Right kidney (tissue), 9 donors: ENCODE measurements around the gene MRPL51.

ENCODE experiments used
- DNase-seq: peaks from one replicate; pipeline ENCODE4 v3.0.0-alpha.2; 2016
- long read RNA-seq, 8 donors: transcript quantifications; one replicate each; lab custom pipeline, GENCODE V29; 2026

Gene MRPL51
- long read RNA-seq, donor 1, transcript MRPL51-201 (3 exons, 1,234 nt): major isoform, 169 of 215 reads
- long read RNA-seq, donor 1, transcript MRPL51-202 (3 exons, 601 nt): minor isoform, 13 of 215 reads
- long read RNA-seq, donor 1, transcript MRPL51-205 (3 exons, 814 nt): minor isoform, 6 of 215 reads
- long read RNA-seq, donor 1, partial matches to known transcripts: 17 of 215 reads
- long read RNA-seq, donor 1, other reads (novel, unspliced or antisense): 0 of 215 reads
- long read RNA-seq, donor 2, transcript MRPL51-202 (3 exons, 601 nt): minor isoform, 6 of 163 reads
- long read RNA-seq, donor 2, transcript MRPL51-205 (3 exons, 814 nt): minor isoform, 5 of 163 reads
- long read RNA-seq, donor 2, transcript MRPL51-201 (3 exons, 1,234 nt): major isoform, 91 of 163 reads
- long read RNA-seq, donor 2, partial matches to known transcripts: 55 of 163 reads
- long read RNA-seq, donor 2, other reads (novel, unspliced or antisense): 0 of 163 reads
- long read RNA-seq, donor 3, transcript MRPL51-201 (3 exons, 1,234 nt): major isoform, 50 of 58 reads
- long read RNA-seq, donor 3, partial matches to known transcripts: 0 of 58 reads
- long read RNA-seq, donor 3, other reads (novel, unspliced or antisense): 0 of 58 reads
- long read RNA-seq, donor 4, transcript MRPL51-203 (2 exons, 501 nt): minor isoform, 5 of 140 reads
- long read RNA-seq, donor 4, transcript MRPL51-205 (3 exons, 814 nt): minor isoform, 10 of 140 reads
- long read RNA-seq, donor 4, transcript MRPL51-201 (3 exons, 1,234 nt): major isoform, 80 of 140 reads
- long read RNA-seq, donor 4, partial matches to known transcripts: 42 of 140 reads
- long read RNA-seq, donor 4, other reads (novel, unspliced or antisense): 0 of 140 reads
- long read RNA-seq, donor 5, transcript MRPL51-202 (3 exons, 601 nt): minor isoform, 6 of 5,415 reads
- long read RNA-seq, donor 5, transcript MRPL51-203 (2 exons, 501 nt): minor isoform, 6 of 5,415 reads
- long read RNA-seq, donor 5, transcript MRPL51-201 (3 exons, 1,234 nt): major isoform, 134 of 5,415 reads
- long read RNA-seq, donor 5, transcript MRPL51-205 (3 exons, 814 nt): minor isoform, 6 of 5,415 reads
- long read RNA-seq, donor 5, partial matches to known transcripts: 2,807 of 5,415 reads
- long read RNA-seq, donor 5, other reads (novel, unspliced or antisense): 2,455 of 5,415 reads
- long read RNA-seq, donor 6, transcript MRPL51-201 (3 exons, 1,234 nt): major isoform, 98 of 122 reads
- long read RNA-seq, donor 6, partial matches to known transcripts: 9 of 122 reads
- long read RNA-seq, donor 6, other reads (novel, unspliced or antisense): 5 of 122 reads
- long read RNA-seq, donor 7, transcript MRPL51-203 (2 exons, 501 nt): minor isoform, 6 of 193 reads
- long read RNA-seq, donor 7, transcript MRPL51-201 (3 exons, 1,234 nt): major isoform, 148 of 193 reads
- long read RNA-seq, donor 7, partial matches to known transcripts: 26 of 193 reads
- long read RNA-seq, donor 7, other reads (novel, unspliced or antisense): 5 of 193 reads
- long read RNA-seq, donor 8, transcript MRPL51-201 (3 exons, 1,234 nt): major isoform, 130 of 163 reads
- long read RNA-seq, donor 8, transcript MRPL51-205 (3 exons, 814 nt): minor isoform, 5 of 163 reads
- long read RNA-seq, donor 8, transcript MRPL51-203 (2 exons, 501 nt): minor isoform, 7 of 163 reads
- long read RNA-seq, donor 8, partial matches to known transcripts: 16 of 163 reads
- long read RNA-seq, donor 8, other reads (novel, unspliced or antisense): 0 of 163 reads

DNA sequence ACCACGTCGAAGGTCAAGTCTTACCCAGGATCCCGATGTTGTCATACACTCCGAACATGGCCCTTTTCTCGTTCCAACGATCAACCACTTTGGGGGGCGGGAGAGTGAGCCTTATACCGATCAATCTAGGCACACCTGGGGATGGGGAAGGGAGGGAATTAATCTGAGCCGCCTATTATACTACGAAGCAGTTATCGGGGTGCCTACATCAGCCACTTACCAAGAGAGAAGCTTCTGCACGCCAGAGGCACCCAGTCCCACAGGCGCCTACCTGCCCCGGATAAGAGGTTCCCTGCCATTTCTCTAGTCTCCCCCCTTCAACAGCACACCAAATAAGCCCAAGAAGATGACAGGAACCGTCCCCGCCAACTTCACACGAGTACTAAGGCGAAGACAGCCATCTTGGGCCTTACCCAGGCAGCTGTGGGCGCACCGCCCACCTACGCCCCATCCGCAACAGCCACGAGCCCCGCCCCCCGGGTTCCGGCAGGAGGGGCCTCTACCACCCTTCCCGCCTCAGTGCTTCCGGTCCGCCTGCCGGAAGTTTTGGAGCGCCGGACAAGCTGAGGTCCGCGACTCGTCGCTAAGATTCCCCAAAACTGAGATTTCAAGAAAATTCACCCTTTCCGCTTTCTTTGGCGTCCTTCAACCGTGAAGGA is at the start of gene MRPL51:
Gene MRPL51 (minus strand): TSS at position 425 of the 659 bp plus-strand sequence. CDS start 126 bp downstream, at position 299.
- peak; percentile 83 for DNase-seq

DNA sequence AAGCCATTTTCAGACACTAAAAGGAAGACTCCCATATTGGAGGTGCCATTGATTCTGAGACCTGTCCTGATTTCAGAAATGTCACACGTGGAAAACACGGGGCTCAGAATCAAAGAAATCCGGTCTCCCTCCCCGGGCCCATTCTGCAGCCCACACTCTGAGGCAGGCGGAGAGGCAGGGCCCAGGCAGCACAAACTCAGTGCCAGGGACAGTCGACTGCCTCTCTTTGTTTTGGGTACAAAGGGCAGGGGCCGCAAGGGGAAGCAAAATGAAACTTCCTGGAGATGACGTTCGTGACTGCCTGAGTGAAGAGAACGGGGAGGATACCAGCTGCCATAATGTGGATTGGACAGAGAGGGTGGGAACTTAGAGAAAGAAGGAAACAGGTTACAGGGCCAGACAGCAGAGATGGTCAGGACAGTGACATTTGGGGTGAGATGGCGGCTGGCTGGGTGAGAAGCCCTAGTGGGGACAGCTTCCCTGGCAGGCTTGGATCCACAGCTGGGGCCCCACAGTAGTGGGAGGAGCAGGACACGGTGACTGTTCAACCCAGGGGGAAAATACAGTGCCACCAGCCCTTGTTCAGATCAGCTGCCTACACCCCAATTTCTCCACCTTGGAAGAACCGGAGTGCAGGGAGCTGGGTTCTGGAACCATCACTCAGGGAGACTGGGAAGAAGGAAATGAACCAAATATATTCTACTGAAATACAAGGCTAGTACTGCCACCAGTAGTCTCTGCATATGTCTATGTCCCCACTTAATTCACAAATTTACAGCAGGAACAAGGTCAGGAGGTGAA is 49.3 kb upstream of the MRPL51 start:
- no peak for DNase-seq

DNA sequence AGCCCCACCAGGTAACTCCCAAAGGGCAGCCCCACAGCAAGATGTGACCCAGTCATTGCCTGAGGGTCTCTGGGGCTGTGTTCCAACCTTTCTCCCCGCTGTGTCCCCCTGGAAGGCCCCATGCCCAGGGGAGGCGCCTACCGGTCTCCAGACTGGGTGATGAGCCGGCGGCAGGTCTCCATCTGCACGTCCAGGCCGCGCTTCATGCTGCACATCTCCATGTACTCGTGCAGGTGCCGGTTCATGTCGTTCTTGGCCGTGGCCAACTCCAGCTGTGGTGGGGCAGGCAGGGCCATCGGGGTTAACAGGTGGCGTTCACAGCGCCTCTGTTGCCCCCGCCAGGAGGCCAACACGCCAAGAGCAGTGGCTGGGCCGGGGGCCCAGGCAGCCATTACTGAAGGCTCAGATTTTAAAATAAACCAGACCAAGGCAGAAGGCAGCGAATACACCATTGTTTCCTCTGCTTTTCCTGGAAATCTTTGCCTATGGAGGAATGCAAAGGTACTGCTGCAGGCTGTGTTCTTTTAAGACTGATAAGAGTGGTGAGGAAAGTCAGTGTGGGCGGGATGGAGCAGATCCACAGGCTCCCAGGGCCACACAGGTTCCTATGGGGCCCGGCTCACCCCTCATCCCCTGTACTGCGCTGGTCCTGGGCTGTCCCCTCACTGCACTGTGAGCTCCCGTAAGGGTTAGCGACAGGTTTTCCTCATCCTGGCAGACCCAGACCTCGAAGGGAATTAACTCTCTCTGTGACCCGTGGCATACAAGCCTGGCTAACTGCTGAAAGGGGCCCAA is 48.5 kb upstream of the MRPL51 start:
- no peak for DNase-seq

DNA sequence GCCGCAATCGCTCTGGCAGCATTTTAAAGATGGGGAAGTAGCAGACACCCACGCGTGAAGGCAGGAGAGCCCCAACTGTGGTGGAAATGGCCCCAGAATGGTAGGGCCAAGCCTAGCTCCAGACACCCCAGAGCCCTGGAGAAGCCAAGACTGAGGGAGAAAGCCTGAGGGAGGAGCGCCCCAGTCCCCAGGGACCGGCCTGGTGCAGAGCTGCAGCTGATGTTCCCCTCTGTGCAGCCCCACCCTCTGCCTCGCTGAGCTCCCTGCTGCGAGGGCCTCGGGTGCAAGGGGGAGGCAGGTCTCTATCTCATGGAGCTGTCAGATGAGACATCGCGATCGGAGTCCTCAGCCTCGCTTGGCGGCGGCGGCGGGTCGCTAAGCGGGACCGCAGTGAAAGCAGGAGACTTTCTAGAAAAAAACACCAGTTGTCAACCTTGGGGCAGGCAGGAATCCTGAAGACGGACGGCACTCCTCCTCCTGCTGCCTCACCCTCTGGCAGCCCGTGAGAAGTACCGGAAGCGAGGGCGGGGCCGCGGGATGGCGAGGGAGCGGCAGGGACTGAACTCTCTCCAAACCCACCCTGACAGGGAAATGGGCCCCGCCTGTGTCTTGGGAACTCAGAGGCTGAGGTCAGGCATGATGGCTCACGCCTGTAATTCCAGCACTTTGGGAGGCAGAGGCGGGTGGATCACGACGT is 47.3 kb upstream of the MRPL51 start:
- peak; percentile 72 for DNase-seq

DNA sequence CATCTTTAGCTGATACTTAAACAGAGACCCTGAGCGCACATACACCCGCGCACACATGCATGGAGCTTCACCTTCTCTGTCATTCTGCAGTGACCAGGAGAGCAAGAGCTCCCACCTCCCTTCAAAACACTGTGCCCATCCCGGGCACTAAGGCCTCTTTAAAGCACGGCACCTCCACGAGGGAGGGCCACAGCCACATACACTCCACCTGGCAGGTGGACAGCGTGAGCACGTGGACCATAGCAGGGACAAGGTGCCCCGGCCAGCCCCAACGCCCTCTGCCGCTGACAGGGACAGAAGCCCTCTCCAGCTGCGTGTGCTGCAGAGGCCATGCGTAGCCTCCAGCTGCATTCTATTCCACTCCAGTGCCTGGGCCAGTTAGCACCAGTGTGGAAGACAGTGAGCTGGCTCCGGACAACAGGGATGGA is 46.7 kb upstream of the MRPL51 start:
- no peak for DNase-seq

DNA sequence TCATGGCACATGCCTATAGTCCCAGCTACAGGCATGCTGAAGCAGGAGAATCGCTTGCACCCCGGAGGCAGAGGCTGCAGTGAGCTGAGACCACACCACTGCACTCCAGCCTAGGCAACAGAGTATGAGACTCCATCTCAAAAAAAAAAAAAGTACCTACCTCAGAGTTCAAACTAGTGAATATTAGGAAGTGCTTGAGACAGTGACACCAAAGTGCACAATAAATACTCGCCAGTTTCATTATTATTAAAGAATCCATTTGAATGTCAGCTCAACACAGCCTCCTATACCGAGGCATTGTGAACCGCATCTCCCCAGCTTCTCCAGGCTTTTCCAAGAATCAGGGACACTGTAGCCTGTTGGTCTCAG is 46.2 kb upstream of the MRPL51 start:
- DNase-seq: no peak

DNA sequence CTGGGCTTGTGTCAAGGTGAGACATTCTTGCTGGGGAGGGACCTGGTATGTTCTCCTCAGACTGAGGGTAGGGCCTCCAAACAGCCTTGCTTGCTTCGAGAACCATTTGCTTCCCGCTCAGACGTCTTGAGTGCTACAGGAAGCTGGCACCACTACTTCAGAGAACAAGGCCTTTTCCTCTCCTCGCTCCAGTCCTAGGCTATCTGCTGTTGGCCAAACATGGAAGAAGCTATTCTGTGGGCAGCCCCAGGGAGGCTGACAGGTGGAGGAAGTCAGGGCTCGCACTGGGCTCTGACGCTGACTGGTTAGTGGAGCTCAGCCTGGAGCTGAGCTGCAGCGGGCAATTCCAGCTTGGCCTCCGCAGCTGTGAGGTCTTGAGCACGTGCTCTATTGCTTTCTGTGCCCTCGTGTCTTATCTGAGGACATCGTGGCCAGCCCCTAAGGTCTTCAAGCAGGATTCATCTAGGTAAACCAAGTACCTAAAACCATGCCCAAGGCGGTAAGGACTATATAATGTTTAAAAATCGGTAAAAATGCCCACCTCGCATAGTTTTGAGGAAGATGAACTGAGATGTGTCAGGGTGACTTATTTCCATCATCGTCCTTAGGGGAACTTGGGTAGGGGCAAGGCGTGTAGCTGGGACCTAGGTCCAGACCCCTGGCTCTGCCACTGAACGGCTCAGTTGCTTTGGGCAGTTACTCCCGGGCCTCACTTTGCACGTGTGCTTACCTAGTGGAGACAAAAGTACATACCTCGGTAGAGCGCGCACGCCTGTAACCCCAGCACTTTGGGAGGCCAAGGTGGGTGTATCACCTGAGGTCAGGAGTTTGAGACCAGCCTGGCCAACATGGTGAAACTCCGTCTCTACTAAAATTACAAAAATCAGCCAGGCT is 45.6 kb upstream of the MRPL51 start:
- DNase-seq: no peak

DNA sequence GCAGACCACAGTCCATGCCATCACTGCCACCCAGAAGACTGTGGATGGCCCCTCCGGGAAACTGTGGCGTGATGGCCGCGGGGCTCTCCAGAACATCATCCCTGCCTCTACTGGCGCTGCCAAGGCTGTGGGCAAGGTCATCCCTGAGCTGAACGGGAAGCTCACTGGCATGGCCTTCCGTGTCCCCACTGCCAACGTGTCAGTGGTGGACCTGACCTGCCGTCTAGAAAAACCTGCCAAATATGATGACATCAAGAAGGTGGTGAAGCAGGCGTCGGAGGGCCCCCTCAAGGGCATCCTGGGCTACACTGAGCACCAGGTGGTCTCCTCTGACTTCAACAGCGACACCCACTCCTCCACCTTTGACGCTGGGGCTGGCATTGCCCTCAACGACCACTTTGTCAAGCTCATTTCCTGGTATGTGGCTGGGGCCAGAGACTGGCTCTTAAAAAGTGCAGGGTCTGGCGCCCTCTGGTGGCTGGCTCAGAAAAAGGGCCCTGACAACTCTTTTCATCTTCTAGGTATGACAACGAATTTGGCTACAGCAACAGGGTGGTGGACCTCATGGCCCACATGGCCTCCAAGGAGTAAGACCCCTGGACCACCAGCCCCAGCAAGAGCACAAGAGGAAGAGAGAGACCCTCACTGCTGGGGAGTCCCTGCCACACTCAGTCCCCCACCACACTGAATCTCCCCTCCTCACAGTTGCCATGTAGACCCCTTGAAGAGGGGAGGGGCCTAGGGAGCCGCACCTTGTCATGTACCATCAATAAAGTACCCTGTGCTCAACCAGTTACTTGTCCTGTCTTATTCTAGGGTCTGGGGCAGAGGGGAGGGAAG is 44.7 kb upstream of the MRPL51 start:
- DNase-seq: peak; percentile 60

DNA sequence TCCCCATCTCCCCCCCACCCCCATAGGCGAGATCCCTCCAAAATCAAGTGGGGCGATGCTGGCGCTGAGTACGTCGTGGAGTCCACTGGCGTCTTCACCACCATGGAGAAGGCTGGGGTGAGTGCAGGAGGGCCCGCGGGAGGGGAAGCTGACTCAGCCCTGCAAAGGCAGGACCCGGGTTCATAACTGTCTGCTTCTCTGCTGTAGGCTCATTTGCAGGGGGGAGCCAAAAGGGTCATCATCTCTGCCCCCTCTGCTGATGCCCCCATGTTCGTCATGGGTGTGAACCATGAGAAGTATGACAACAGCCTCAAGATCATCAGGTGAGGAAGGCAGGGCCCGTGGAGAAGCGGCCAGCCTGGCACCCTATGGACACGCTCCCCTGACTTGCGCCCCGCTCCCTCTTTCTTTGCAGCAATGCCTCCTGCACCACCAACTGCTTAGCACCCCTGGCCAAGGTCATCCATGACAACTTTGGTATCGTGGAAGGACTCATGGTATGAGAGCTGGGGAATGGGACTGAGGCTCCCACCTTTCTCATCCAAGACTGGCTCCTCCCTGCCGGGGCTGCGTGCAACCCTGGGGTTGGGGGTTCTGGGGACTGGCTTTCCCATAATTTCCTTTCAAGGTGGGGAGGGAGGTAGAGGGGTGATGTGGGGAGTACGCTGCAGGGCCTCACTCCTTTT is 44.0 kb upstream of the MRPL51 start:
- DNase-seq: no peak

DNA sequence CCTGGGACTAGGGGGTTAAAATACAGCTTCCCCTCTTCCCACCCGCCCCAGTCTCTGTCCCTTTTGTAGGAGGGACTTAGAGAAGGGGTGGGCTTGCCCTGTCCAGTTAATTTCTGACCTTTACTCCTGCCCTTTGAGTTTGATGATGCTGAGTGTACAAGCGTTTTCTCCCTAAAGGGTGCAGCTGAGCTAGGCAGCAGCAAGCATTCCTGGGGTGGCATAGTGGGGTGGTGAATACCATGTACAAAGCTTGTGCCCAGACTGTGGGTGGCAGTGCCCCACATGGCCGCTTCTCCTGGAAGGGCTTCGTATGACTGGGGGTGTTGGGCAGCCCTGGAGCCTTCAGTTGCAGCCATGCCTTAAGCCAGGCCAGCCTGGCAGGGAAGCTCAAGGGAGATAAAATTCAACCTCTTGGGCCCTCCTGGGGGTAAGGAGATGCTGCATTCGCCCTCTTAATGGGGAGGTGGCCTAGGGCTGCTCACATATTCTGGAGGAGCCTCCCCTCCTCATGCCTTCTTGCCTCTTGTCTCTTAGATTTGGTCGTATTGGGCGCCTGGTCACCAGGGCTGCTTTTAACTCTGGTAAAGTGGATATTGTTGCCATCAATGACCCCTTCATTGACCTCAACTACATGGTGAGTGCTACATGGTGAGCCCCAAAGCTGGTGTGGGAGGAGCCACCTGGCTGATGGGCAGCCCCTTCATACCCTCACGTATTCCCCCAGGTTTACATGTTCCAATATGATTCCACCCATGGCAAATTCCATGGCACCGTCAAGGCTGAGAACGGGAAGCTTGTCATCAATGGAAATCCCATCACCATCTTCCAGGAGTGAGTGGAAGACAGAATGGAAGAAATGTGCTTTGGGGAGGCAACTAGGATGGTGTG is 43.1 kb upstream of the MRPL51 start:
- no peak for DNase-seq

DNA sequence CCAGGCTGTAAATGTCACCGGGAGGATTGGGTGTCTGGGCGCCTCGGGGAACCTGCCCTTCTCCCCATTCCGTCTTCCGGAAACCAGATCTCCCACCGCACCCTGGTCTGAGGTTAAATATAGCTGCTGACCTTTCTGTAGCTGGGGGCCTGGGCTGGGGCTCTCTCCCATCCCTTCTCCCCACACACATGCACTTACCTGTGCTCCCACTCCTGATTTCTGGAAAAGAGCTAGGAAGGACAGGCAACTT is 42.6 kb upstream of the MRPL51 start:
- DNase-seq: no peak

DNA sequence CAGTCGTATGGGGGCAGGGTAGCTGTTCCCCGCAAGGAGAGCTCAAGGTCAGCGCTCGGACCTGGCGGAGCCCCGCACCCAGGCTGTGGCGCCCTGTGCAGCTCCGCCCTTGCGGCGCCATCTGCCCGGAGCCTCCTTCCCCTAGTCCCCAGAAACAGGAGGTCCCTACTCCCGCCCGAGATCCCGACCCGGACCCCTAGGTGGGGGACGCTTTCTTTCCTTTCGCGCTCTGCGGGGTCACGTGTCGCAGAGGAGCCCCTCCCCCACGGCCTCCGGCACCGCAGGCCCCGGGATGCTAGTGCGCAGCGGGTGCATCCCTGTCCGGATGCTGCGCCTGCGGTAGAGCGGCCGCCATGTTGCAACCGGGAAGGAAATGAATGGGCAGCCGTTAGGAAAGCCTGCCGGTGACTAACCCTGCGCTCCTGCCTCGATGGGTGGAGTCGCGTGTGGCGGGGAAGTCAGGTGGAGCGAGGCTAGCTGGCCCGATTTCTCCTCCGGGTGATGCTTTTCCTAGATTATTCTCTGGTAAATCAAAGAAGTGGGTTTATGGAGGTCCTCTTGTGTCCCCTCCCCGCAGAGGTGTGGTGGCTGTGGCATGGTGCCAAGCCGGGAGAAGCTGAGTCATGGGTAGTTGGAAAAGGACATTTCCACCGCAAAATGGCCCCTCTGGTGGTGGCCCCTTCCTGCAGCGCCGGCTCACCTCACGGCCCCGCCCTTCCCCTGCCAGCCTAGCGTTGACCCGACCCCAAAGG is 42.1 kb upstream of the MRPL51 start:
- peak; percentile 80 for DNase-seq

DNA sequence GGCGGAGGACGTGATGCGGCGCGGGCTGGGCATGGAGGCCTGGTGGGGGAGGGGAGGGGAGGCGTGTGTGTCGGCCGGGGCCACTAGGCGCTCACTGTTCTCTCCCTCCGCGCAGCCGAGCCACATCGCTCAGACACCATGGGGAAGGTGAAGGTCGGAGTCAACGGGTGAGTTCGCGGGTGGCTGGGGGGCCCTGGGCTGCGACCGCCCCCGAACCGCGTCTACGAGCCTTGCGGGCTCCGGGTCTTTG is 41.6 kb upstream of the MRPL51 start:
- DNase-seq: no peak

DNA sequence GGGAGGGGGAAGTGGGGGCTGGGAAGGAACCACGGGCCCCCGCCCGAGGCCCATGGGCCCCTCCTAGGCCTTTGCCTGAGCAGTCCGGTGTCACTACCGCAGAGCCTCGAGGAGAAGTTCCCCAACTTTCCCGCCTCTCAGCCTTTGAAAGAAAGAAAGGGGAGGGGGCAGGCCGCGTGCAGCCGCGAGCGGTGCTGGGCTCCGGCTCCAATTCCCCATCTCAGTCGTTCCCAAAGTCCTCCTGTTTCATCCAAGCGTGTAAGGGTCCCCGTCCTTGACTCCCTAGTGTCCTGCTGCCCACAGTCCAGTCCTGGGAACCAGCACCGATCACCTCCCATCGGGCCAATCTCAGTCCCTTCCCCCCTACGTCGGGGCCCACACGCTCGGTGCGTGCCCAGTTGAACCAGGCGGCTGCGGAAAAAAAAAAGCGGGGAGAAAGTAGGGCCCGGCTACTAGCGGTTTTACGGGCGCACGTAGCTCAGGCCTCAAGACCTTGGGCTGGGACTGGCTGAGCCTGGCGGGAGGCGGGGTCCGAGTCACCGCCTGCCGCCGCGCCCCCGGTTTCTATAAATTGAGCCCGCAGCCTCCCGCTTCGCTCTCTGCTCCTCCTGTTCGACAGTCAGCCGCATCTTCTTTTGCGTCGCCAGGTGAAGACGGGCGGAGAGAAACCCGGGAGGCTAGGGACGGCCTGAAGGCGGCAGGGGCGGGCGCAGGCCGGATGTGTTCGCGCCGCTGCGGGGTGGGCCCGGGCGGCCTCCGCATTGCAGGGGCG is 41.0 kb upstream of the MRPL51 start, which contains the start of gene GAPDH:
Gene GAPDH (plus strand): TSS at position 595 of the 772 bp plus-strand sequence. CDS start 316 bp downstream, outside the sequence.
- peak; percentile 99 for DNase-seq
